ENCODE data around the gene ENTR1. TPM values are rescaled to one million over a fixed set of nuclear protein-coding genes. Genes with fewer than 3 reads are reported as not detected.

The ENTR1 gene
- total and polyA plus RNA-seq, 2 donors (not counting 1 experiment from before 2014, with no cell fraction given): 77.7 to 86.3 TPM

GRCh38 chr9:136353757-136354488, 56.5 kb downstream of the ENTR1 start:
- CTCF ChIA-PET: no interaction called here

More at GRCh38 chr9:136353757-136354488, 56.5 kb downstream of the ENTR1 start:
- no peaks in the 10 kb centered on the region for H3K4me1 ChIP-seq (ENCODE audit: control insufficient read depth in 2 of 2, insufficient read depth in 2 of 2, low read length in 2 of 2)
- H3K9ac ChIP-seq (ENCODE audit: low read length): no peak overlapping the region
- TF ChIP-seq CTCF (IDR thresholded peaks at IDR 0.05) (no peak), EZH2 (IDR thresholded peaks at IDR 0.05; ENCODE audit: borderline replicate concordance, insufficient read depth, low read depth, low read length, poor library complexity, severe bottlenecking) (no peak)
- intact Hi-C loops (cut with micrococcal nuclease): no loop called here
- no peak overlapping the region for H3K4me2 ChIP-seq (replicated peaks; ENCODE audit: low read depth, low read length, poor library complexity, severe bottlenecking)
- H3K9me3 ChIP-seq (ENCODE audit: control extremely low read depth in 1 of 3, control insufficient read depth in 2 of 3, insufficient read depth in 1 of 3, low read length in 2 of 3): no peaks in the 10 kb centered on the region
- 96% methylated on average over 12 of the region's 13 CpGs for WGBS (ENCODE audit: insufficient coverage)
- H3K27ac ChIP-seq (ENCODE audit: low read length in 2 of 2): no peak overlapping the region
- Mint-ChIP-seq H3K27ac (no peak overlapping the region), H3K9me3 (ENCODE audit: insufficient read depth) (no peaks in the 10 kb centered on the region), H3K4me1 (no peaks in the 10 kb centered on the region), H3K4me3 (no peak overlapping the region), H3K27me3 (no peaks in the 10 kb centered on the region)
- ATAC-seq (ENCODE audit: low read depth): no peak
- no peaks in the 10 kb centered on the region for H3K79me2 ChIP-seq (ENCODE audit: control insufficient read depth, insufficient read depth, low read length)
- POLR2A ChIA-PET: no interaction called here
- H3K36me3 ChIP-seq (replicated peaks in 1 of 2; ENCODE audit: control extremely low read depth in 1 of 2, control insufficient read depth in 1 of 2, extremely low read depth in 1 of 2, insufficient read depth in 2 of 2, low read length in 1 of 2): no peaks in the 10 kb centered on the region
- H4K20me1 ChIP-seq (ENCODE audit: control insufficient read depth, insufficient read depth, low read length, poor library complexity, severe bottlenecking): no peaks in the 10 kb centered on the region
- no peaks in the 10 kb centered on the region for H3K27me3 ChIP-seq (replicated peaks in 1 of 4; ENCODE audit: control extremely low read depth in 1 of 4, control insufficient read depth in 3 of 4, insufficient read depth in 4 of 4, low read length in 3 of 4)
- no peak overlapping the region for H2AFZ ChIP-seq (ENCODE audit: insufficient read depth, low read depth, low read length, poor library complexity, severe bottlenecking)
- no peak overlapping the region for H3K4me3 ChIP-seq (ENCODE audit: control extremely low read depth in 1 of 5, extremely low read depth in 1 of 5, insufficient read depth in 1 of 5, low read depth in 2 of 5, low read length in 4 of 5)
- DNase-seq: no peak

All from B cell (primary cell).